ENCODE results near the gene BAZ1B.
"Not testable (repeated sequence)": the region's sequence is repeated elsewhere in the genome, so short reads cannot be mapped to it uniquely, and the experiment has no call there.

Gene BAZ1B

DNA sequence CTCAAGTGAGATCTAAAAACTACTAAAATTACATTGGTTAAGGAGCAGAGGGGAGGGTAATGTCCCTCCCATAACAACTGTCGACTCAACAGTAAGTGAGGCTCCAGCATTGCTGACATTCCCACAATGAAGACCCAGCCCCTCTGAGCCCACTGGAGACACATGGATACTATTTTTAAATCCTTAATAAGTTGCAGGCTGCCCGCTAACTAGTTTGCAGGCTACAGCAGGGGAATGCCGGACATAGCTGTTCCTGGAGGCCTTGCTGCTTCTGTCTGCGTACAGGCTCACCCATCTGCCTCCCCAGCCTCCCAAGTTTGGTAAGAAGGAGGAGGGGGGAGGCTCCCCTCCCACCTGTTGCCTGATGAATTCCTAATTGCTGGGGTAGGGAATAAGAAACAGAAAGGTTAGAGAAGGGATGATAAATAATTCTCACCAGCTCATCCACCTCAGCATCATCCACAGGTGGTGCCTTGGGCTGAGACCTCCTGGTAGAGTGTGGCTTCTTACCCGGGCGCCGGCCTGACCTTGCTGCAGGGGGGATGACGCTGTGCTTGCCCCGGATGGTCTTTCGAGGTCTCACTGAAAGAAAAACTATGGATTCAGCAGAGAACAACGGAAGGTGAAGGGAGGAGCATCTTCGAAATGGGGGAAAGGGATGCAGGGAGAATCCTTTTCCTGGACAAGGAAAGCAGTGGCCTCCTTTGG lies 78.4 kb downstream of the BAZ1B start:
- no peak for DNase-seq (ENCODE audit: low read depth in 3 of 3)

DNA sequence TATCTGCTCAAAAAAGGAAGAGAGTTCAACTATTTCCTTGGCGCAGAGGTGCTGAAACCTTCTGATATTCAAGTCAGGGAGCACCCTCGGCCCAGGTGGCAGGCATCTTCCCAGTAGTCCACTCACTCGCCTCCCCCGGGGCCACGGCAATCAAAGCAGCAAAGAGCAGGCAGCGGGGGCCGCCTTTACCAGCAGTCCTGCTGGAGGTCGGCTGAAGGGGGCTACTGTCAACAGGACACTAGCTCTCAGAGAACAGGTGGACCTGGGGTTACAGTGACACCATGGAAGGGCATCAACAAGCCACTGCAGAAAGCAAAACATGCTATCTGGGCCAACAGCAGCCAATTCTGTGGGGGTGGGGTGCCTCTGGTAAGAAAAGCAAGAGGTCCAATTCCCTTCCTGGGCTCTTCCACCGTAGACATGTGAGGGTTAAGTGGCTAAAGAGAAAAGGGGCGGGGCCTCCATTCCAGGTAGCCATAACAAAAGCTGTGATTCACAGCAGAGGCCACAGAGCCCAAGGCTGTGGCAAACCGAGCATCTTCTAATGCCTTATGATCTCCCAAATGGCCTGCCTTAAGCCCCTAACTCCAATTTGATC lies 79.1 kb downstream of the BAZ1B start:
- DNase-seq (ENCODE audit: low read depth in 3 of 3) = no peak

DNA sequence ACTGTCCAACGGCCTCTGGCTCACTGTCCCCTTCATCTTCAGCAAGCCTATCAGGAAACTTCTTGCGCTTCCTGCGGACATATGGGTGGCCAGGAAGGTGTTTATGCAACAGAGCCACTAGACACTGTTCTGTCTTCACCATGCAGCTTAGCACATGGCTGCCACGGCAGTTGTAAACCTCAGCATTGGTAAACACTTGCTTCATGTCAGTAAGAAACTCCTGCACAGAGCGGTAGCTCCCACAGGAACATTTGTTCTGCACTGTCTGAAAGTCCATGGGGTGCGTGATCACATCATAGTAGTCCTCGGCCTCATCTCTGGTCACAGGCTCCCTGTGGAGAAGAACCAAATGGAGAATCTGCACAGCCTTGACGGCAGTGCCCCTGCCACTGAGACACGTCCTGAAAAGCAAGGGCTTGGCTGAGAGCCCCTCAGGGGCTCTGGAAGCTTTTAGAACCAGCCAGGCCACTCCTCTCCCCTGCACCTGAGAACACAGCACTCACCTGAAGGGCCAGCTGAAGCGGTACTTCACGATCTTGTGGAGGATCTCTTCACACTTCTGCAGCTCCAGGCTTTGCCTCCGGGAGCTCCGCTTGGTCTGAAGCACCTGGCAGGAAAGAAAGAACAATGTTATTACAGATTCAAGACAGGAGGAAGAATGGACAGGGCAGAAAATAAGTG lies 79.7 kb downstream of the BAZ1B start:
- no peak for DNase-seq (ENCODE audit: low read depth in 3 of 3)

DNA sequence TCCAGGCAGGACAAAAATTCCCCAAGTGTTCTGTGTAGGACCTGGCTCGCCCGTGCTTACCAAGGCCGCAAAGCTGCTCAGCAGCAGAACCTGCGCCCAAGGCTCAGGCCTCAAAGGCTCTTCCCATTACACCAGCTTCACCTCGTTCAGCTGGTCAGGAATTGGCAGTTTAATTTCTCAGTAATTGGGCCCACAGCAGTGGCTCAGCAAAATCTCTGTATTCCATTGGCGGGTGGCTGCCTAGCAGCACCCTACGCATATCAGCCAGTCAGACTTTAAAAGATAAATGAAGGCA lies 82.7 kb downstream of the BAZ1B start:
- DNase-seq (ENCODE audit: low read depth in 3 of 3) = no peak

DNA sequence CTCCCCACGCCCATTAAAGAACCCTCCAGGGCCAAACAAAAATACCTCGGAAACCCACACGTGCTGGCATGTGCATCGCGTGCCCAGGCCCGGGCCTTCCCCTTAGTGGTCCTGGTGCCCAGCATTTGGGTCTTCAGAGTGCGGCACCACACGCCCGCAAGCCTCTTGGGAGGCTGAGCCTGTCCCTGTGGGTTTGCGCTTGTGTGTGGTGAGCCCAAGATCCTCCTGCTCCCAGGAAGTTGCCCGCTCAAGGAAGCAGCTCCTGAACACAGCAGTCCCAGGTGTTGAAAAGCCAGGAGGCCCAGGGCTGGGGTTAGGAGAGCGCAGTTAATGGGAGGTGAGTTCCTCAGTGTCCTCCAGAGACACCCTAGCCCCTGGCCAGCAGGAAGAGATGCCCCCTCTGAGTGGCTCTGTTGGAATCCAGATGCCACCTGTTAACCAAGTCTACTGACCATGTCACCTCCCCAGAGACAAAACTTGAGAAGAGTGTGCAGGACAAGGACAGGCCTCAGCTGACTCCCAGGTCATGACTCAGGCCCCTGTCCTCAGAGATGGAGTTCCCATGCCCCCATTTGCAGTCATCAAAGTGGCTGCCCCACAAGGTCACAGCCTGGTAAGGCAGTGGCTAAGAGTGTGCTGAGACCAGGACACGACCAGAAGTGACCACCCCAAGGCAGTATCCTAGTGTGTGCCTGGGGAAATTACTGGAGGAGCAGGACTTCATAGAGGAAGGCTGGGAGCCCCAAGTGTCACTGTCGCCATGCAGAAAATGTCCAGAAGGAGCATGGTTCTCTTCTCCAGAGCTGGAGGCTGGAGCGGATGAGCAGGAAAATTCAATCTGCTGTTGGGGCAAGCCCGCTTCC lies 83.3 kb downstream of the BAZ1B start:
- no peak for DNase-seq (ENCODE audit: low read depth in 3 of 3)

DNA sequence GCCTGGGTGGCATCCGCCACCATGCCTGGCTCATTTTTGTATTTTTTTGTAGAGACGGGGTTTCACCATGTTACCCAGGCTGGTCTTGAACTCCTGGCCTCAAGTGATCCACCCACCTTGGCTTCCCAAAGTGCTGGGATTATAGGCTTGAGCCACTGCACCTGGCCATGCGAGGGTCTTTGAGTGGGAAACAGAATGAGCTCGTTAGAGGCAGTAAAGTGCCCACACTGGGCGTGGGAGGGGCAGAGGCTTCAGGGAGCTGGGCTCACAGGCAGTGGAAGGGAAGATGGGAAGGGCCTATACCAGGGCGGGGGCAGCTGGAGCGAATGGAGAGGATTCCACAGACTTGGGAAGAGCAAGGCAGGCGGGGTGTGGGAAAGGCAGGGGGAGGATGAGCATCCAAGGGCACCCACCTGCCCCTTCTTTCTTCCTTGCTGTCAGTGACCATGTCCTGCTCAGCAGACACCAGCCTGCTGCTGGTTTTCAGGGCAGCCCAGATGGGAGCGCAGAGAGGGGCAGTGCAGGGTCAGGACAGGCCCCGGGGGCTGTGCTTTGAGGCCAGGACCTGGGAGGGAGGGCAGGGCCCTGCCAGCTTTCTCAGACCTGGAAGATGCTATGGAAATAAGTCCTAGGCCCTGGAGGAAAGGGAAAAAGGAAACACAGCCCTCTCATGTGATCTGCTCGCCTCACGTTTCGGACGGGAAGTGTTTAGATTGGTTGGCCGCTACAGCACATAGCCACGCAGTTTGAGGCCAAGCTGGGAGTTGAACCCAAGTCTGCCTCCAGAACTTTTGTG lies 84.3 kb downstream of the BAZ1B start:
- DNase-seq (ENCODE audit: low read depth in 3 of 3) = no peak

DNA sequence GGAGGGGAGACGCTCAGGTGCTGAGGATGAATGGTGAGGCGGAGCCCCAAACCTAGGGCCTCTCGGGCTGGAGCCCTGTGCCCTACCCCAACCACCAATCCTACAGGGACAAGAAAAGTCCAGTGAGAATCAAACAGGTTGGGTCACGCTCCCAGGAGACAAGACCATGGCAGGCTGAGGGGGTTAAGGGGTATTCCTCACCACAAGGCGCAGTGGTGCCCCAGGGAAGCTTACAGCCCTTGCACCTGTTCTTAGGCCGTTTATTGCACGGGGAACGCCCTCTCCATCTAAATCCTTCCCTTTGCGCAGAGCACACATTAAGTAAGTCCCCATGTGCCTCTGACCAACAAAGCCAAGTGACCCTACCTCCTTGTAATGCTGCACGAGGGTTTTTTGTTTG lies 85.0 kb downstream of the BAZ1B start:
- no peak for DNase-seq (ENCODE audit: low read depth in 3 of 3)

DNA sequence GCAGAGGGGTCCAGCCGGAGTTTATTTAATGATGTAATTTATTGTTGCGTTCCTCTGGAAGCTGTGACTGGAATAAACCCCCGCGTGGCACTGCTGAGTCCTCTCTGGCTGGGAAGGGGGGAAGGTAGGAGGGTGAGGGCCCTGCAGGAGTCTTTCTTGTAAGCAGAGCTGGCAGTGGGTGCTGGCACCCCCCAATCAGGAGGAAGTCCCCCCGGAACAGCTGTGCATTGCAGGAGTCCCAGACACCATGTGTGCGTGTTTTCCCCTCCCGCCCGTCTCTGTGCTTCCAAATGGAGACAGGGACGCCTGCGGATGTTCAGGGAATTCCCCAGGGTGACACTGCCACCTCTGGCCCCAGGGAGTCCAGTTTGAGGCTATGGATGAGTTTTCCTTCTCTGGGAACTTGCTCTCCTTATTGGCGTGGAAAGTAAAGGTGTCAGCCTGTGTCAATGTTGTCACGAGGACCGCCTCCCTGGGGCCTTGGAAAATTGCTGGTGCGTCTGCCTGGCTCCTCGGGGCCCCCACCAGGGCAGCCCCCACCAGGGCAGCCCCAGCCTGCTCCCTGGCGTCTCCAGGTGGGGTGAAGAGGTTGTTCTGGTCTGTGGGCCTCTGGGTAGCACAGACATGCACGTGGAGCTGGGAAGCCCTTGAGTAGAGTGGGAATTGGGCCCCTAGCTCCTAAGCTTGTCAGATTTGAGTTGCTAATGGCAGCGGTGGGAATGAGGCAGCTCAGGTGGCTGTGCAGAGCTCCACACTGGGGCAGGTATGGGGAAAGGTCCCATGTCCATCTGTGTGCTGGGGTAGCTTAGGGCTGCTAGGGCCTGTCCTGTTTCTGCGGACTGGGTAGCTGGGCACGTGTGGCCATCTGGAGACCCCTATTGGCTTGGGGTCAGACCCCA lies 85.8 kb downstream of the BAZ1B start:
- no peak for DNase-seq (ENCODE audit: low read depth in 3 of 3)

DNA sequence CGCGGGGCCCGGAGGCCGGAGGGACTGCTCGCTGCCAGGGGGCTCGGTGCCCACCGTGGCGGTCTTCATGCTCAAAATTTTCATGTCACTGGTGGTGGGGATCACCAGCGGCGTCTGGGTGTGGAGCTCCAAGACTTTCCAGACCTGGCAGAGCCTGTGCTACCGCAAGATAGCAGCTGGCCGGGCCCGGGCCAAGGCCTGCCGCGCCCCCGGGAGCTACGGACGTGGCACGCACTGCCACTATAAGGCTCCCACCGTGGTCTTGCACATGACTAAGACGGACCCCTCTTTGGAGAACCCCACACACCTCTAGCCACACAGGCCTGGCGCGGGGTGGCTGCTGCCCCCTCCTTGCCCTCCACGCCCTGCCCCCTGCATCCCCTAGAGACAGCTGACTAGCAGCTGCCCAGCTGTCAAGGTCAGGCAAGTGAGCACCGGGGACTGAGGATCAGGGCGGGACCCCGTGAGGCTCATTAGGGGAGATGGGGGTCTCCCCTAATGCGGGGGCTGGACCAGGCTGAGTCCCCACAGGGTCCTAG lies 86.6 kb downstream of the BAZ1B start:
- no peak for DNase-seq (ENCODE audit: low read depth in 3 of 3)

DNA sequence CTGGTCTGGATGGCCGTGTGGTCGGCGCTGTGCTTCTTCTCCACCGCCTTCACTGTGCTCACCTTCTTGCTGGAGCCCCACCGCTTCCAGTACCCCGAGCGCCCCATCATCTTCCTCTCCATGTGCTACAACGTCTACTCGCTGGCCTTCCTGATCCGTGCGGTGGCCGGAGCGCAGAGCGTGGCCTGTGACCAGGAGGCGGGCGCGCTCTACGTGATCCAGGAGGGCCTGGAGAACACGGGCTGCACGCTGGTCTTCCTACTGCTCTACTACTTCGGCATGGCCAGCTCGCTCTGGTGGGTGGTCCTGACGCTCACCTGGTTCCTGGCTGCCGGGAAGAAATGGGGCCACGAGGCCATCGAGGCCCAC lies 87.4 kb downstream of the BAZ1B start:
- DNase-seq (ENCODE audit: low read depth in 3 of 3) = no peak

DNA sequence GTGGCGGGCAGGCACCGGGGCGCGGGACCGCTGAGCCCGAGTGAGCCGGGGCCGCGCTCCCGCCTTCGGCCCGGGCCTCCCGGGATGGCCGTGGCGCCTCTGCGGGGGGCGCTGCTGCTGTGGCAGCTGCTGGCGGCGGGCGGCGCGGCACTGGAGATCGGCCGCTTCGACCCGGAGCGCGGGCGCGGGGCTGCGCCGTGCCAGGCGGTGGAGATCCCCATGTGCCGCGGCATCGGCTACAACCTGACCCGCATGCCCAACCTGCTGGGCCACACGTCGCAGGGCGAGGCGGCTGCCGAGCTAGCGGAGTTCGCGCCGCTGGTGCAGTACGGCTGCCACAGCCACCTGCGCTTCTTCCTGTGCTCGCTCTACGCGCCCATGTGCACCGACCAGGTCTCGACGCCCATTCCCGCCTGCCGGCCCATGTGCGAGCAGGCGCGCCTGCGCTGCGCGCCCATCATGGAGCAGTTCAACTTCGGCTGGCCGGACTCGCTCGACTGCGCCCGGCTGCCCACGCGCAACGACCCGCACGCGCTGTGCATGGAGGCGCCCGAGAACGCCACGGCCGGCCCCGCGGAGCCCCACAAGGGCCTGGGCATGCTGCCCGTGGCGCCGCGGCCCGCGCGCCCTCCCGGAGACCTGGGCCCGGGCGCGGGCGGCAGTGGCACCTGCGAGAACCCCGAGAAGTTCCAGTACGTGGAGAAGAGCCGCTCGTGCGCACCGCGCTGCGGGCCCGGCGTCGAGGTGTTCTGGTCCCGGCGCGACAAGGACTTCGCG lies 88.0 kb downstream of the BAZ1B start:
- DNase-seq (ENCODE audit: low read depth in 3 of 3) = no peak

DNA sequence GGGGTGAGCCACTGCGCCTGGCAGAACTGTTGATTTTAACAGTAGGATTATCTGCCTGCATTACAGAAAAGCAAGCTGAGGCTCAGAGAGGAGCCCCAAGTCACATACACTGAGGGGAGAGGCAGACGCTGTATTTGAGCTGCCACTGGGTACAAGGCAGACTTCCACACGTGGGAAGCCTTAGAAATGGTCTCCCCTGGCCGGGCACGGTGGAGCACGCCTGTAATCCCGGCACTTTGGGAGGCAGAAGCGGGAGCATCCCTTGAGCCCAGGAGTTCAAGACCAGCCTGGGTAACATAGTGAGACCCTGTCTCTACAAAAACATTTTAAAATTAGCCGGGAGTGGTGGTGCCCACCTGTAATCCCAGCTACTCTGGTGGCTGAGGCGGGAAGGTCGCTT lies 89.4 kb downstream of the BAZ1B start:
- DNase-seq (ENCODE audit: low read depth in 3 of 3) = no peak

DNA sequence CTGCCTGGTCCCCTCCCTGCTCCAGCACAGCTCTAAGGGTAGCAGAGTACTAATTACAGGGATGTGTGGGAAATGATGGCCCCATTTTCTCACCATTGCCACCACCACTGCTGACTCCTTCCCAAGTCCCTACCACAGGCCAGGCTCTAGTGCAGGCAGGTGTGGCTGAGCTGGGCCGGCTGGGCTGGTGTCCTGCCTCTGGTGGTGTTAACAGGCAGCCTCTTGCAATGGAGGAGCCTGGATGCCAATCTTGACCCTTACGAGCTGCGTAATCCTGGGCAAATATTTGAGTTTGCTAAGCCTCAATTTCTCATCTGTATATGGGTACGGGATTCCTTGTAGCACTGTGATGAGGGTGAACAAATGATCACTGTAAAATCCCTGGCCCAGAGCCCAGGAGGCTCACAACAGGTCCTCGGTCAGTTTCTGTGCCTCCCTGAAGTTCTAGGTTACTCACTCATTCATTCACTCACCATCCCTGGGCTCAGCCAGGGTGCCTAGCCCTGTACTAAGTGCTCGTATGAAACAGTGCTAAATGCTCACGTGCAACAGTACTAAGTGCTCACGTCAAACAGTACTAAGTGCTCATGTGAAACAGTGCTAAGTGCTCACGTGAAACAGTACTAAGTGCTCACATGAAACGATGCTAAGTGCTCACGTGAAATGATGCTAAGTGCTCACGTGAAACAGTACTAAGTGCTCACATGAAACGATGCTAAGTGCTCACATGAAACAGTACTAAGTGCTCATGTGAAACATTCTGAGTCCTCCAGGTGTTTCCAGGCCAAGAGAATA lies 90.9 kb downstream of the BAZ1B start:
- DNase-seq (ENCODE audit: low read depth in 3 of 3) = no peak

DNA sequence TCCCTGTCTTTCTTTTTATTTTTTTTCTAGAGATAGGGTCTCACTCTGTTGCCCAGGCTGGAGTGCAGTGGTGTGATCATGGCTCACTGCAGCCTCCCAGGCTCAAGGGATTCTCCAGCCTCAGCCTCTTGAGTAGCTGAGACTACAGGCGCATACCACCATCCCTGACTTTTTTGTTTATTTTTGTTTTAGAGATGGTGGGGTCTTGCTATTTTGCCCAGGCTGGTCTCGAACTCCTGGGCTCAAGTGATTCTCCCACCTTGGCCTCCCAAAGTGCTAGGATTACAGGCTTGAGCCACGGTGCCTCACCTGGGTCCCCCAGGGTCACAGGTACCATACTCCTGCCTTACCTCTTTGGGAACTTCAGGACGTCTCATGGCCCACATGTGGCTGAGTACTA lies 91.6 kb downstream of the BAZ1B start:
- DNase-seq (ENCODE audit: low read depth in 3 of 3) = not testable (repeated sequence)

DNA sequence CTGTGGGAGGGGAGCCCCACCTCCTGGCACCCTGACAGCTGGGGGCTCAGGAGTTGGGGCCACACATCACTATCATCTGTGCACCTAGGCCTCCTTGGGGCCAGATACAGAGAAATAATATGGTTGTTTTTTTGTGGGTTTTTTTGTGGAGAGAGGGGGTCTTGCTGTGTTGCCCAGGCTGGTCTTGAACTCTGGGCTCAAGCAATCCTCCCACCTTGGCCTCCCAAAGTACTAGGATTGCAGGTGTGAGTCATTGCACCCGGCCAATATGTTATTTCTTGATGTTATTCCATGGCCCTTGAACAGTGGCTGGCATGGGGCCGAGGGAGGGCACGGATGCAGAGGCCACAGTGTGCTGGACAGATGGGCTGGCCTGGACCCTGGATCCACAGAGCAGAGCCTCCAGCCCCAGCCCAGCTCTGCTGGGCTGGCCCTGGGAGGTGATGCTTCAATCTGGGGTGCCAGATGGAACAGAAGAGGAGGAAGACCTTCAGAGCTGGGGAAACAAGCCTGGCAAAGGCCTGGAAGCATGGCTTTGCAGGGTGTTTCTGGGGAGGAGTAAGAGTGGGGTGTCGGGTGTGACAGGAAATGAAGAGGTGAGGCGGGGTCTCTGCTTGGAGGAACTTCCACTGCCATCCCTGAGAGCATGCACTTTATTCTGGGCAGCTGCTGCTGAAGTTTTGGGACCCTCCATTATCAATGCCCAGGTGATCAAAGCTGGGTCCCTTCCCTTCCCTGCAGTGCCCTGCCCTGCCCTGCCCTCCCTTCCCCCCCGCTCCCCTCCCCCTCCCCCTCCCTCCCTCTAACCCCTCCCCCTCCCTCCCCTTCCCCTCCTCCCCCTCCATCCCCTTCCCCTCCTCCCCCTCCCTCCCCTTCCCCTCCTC lies 92.2 kb downstream of the BAZ1B start:
- DNase-seq (ENCODE audit: low read depth in 3 of 3) = no peak

DNA sequence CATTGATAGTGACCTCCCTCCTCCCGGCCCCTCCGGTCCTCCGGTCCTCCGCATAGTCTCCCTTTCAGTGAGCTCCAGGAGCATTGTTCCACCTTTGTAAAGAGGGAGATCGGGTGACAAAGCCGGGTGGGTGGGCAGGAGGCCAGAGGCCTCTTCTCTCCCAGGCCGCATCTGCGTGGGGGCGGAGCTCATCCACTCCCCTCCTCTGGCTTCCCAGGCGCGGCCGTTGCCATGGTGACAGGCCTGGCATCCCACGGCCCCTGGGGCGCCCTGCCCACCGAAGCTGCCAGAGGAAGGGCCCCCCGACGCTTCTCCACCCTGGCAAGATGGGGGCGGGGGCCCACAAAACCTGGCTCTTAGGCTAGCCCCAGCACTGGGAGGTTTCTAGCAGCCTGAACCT lies 92.9 kb downstream of the BAZ1B start:
- DNase-seq (ENCODE audit: low read depth in 3 of 3) = no peak

DNA sequence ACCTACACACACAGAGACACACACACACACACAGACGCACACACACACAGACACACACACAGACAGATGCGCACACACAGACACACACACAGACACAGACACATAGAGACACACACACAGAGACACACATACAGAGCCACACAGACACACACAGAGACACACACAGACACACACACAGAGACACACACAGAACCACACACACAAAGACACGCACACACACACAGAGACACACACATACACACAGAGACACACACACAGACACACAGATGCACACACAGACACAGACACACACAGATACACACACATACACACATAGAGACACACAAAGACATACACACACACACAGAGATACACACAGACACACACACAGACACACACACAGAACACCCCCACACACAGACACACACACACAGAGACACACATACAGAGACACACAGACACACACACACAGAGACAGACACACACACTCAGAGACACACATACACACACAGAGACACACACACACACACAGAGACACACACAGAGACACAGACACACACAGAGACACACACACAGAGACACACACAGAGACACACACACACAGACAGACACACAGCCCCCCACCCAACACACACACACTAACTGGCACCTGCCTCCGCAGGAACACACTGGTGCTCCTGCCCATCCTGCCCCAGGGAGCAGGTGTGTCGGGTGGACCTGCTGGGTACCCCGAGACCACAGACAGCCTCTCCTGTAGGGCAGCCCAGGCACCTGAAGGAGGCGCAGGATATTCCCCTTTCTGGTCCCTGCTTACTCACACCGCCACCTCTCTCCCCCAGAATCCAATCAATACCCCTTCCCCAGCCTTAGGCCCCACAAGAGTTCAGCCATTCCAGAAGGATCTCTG lies 93.9 kb downstream of the BAZ1B start:
- DNase-seq (ENCODE audit: low read depth in 3 of 3) = no peak

Measured in stimulated activated CD4-positive, alpha-beta T cell treated with anti-CD3 and anti-CD28 coated beads, TNF-alpha, amount 100 ng/mL, for 4 hours (primary cell).